Right lobe of liver (tissue), 6 donors: ENCODE results near the gene TGFA. TPM values are rescaled to one million over a fixed set of nuclear protein-coding genes. Genes with fewer than 3 reads are reported as not detected.

Experiments
- ATAC-seq, 4 donors: fragments of 200-7000 bp; cut with Tn5 transposase; one replicate each; pipeline ENCODE4 v1.9.1; 2020; ENCODE audit warnings: mild to moderate bottlenecking in 4 of 4, moderate library complexity in 4 of 4
- DNase-seq, 3 donors: peaks; one replicate each; pipeline ENCODE4 v3.0.0-alpha.2; 2020
- H3K27ac ChIP-seq, 3 donors: fragments of 200-600 bp; one replicate each; pipeline ENCODE4 v1.8.0; 2022
- H3K27me3 ChIP-seq, 2 donors: fragments of 200-600 bp; one replicate each; pipeline ENCODE4 v1.8.0; 2022
- H3K36me3 ChIP-seq, 4 donors: fragments of 200-600 bp; sonication (generic) in 1 of 4; one replicate each; pipeline versions ENCODE4 v1.5.1 to v1.8.0; 2017 to 2022; ENCODE audit warnings: control low read depth in 1 of 4
- H3K4me1 ChIP-seq, 4 donors: fragments of 200-600 bp; sonication (generic) in 1 of 4; one replicate each; pipeline versions ENCODE4 v1.5.1 to v1.8.0; 2017 to 2022; ENCODE audit warnings: control low read depth in 1 of 4
- H3K4me3 ChIP-seq, 3 donors: fragments of 200-600 bp; one replicate each; pipeline ENCODE4 v1.8.0; 2022
- H3K9me3 ChIP-seq, 4 donors: fragments of 200-600 bp; sonication (generic) in 1 of 4; one replicate each; pipeline versions ENCODE4 v1.5.1 to v1.8.0; 2017 to 2022; ENCODE audit warnings: control low read depth in 1 of 4
- POLR2A ChIP-seq: fragments of 450-650 bp; IDR thresholded peaks from one replicate; pipeline ENCODE4 v1.6.1; 2017; ENCODE audit warnings: antibody characterized with exemption, mild to moderate bottlenecking
- WGBS: methylation state at CpG from one replicate; pipeline ENCODE4 v1.1.6; 2018; ENCODE audit warnings: low coverage, low lambda C conversion rate; ENCODE audit not compliant: insufficient coverage; ENCODE audit errors: missing lambda C conversion rate; 5-methylcytosine and 5-hydroxymethylcytosine counted together
- intact Hi-C, 2 donors: fragments of 100-400 bp; cut with DNase I; formaldehyde crosslinking; loops; one replicate each; pipeline versions ENCODE4 v1.11.2 to v1.14.1; 2022
- long read RNA-seq: library from polyadenylated mRNA; unstranded; transcript quantifications from one replicate; pipeline ENCODE4 v2.0.0, GENCODE V29; 2019
- total RNA-seq, 6 experiments: library from RNA; depleted of rRNA in 2 of 6; stranded (reverse); fragments of >200 nt in 2 of 6; fragmentation: NEBNext Ultra II Directional in 3 of 6; extraction: Animal tissue kit (Norgen Biotek cat#: 25700) in 3 of 6; gene quantifications; one replicate each; pipeline versions ENCODE4 v1.1.0 to v1.2.4, GENCODE V29; 2016 to 2023
- TF ChIP-seq, protein P1 (sequence below), 4 donors: fragments of 200-600 bp in 3 of 4; fragments of 450-650 bp in 1 of 4; IDR thresholded peaks; one replicate each; pipeline versions ENCODE4 v1.5.1 to v1.8.0; 2016 to 2022; ENCODE audit warnings: antibody characterized with exemption in 4 of 4, mild to moderate bottlenecking in 2 of 4
- donor health status: DM: no; HTN: yes; CAD: no.
- donor health status: DM: no; HTN: no; CAD: no.
- donor health status: DM: no; HTN: no; CAD: no.
- donor health status: DM: no; HTN: yes; CAD: no.
- donor health status: DM: no; HTN: yes; CAD: no.

TGFA gene
- total RNA-seq = 1 to 10 TPM; 2.1 to 5.1 (median 4.4) TPM
- long read RNA-seq, partial matches to known transcripts = 0 of 1 reads
- long read RNA-seq, other reads (novel, unspliced or antisense) = 0 of 1 reads

DNA sequence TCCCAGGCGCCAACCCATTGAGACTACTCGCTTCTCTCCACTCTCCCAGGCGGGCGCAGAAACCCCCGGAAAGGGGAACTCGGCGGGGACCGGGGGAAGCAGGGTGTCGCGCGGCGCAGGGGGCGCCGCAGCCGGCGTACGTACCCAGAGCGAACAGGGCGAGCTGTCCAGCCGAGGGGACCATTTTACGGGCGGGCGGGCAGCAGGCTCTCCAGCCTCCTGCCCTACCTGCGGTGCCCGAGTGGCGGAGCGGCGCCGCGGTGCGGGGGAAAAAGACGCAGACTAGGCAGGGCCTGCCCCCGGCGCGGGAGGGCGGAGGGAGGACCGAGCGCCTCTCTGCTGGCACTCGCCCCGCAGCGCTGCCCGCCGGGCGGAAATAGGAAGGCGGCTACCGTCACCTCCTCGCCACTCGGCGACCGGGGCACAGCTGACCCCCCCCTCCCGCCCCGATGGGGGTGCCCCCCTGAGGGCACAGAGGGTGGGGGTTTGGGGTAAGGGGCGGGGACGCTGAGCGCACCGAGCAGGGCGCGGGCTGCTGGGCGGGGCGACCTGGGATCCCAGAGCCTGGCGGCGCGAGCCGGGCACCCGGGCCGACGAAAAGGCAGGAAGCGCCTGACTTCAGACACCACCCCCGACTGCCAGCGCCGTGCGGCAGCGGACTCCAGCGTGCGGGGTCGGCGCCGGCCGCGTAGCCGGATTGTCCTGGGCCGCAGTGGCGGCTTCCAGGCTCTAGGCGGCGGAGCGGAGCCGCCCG, at the start of gene TGFA:
TGFA (minus strand) TSS at position 243 of the 754 bp plus-strand sequence; CDS start at position 184, 59 bp downstream.
- TF ChIP-seq POLR2A = peak; percentile 58
- TF ChIP-seq, protein P1, sequence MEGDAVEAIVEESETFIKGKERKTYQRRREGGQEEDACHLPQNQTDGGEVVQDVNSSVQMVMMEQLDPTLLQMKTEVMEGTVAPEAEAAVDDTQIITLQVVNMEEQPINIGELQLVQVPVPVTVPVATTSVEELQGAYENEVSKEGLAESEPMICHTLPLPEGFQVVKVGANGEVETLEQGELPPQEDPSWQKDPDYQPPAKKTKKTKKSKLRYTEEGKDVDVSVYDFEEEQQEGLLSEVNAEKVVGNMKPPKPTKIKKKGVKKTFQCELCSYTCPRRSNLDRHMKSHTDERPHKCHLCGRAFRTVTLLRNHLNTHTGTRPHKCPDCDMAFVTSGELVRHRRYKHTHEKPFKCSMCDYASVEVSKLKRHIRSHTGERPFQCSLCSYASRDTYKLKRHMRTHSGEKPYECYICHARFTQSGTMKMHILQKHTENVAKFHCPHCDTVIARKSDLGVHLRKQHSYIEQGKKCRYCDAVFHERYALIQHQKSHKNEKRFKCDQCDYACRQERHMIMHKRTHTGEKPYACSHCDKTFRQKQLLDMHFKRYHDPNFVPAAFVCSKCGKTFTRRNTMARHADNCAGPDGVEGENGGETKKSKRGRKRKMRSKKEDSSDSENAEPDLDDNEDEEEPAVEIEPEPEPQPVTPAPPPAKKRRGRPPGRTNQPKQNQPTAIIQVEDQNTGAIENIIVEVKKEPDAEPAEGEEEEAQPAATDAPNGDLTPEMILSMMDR (IDR thresholded peaks at IDR 0.05) = peak; percentile 64 to 77 (median 68)
- Histone ChIP-seq H3K4me3 (peak within 1 kb of the TSS; percentile 62 to 76 (median 76)), H3K9me3 (no peaks in the 10 kb centered on the region), H3K4me1 (peaks cover 0 to 4% (median 0%) of the 10 kb centered on the region in 4 donors), H3K27ac (peak within 1 kb of the TSS; percentile 63 to 67 (median 65)), H3K36me3 (no peaks in the 10 kb centered on the region), H3K27me3 (no peaks in the 10 kb centered on the region)
- intact Hi-C loops = no loop called here
- DNase-seq = peak; percentile 90 to 93 (median 92)
- WGBS = 0% methylated on average over 11 of the region's 88 CpGs
- peak; percentile 86 to 92 (median 88) for ATAC-seq

DNA sequence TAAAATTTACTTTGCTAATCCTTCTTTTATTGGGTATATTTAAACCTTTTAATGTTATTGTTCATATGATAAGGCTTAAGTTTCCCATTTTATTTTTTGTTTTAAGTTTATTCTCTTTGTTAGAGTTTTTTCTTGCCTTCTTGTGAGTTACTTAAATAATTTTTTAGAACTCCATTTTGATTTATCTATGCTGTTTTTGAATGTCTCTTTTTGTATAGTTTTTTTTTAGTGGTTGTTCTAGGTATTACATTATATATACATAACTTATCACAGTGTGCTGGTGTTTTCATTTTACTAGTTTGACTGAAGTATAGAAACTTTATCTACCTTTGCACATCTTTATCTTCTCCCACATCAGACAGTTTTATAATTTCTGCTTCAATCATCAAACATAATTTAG, 49.4 kb upstream of the TGFA start:
- no peak overlapping the region for H3K27ac ChIP-seq
- no peak for ATAC-seq

DNA sequence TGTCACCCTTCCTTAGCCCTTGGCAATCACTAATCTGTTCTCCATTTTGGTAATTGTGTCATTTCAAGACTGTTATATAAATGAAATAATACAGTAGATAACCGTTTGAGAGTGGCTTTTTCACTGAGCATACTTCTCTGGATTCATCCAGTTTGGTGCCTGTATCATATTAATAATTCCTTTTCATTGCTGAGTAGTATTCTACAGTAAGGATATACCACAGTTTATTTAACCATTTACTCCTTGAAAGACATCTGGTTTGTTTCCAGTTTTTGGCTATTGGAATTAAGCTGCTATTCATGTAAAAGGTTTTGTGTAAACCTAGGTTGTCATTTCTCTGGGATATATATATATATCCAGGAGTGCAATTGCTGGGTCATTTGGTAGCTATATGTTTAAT, 44.6 kb upstream of the TGFA start:
- Histone ChIP-seq H3K36me3 (no peaks in the 10 kb centered on the region), H3K4me3 (no peak overlapping the region), H3K27ac (no peak overlapping the region), H3K4me1 (no peaks in the 10 kb centered on the region), H3K9me3 (no peaks in the 10 kb centered on the region), H3K27me3 (no peaks in the 10 kb centered on the region)
- no peak for DNase-seq
- no peak for TF ChIP-seq POLR2A
- TF ChIP-seq, protein P1 (IDR thresholded peaks at IDR 0.05) = no peak
- ATAC-seq = no peak
- WGBS = 30% methylated on average over 1 of the region's 1 CpG
- intact Hi-C loops = no loop called here

More for the DNA sequence above, 49.4 kb upstream of the TGFA start:
- H3K36me3 ChIP-seq = no peaks in the 10 kb centered on the region
- no peaks in the 10 kb centered on the region for H3K4me1 ChIP-seq
- H3K27me3 ChIP-seq = no peaks in the 10 kb centered on the region
- intact Hi-C loops = no loop called here
- no peak overlapping the region for H3K4me3 ChIP-seq
- no peaks in the 10 kb centered on the region for H3K9me3 ChIP-seq
- TF ChIP-seq POLR2A = no peak
- TF ChIP-seq, protein P1 (IDR thresholded peaks at IDR 0.05) = no peak
- no peak for DNase-seq

DNA sequence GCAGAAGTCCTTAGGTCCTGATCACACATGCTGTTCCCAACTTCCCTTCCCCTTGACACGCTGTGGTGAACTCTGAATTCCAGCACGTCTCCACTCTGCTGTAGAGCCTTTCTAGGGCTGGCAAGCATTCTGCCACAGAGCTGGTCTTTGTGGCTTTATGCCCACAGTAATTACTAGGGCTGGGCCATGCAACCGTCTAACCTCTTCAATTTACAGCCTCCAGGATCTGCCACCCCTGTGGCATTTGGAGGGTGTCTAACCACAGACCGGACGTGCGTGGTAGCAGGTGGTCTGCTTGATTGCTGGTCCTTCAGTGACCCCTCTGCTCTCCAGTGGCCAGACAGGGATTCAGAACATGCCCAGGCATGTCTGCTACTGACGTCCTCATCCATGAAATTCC, 43.1 kb upstream of the TGFA start:
- Histone ChIP-seq H3K4me1 (no peaks in the 10 kb centered on the region), H3K4me3 (no peak overlapping the region), H3K27ac (no peak overlapping the region), H3K36me3 (no peaks in the 10 kb centered on the region), H3K27me3 (no peaks in the 10 kb centered on the region), H3K9me3 (no peaks in the 10 kb centered on the region)
- TF ChIP-seq, protein P1 (IDR thresholded peaks at IDR 0.05) = no peak
- TF ChIP-seq POLR2A = no peak
- intact Hi-C loops = no loop called here
- DNase-seq (no peak), ATAC-seq (no peak)
- WGBS = 62% methylated on average over 3 of the region's 7 CpGs
